ENCODE results near the gene BLM. TPM values are rescaled to one million over a fixed set of nuclear protein-coding genes. Genes with fewer than 3 reads are reported as not detected.

Gene BLM
- polyA plus RNA-seq, 1 donor (not counting 4 experiments of a cell fraction or from before 2014, with no cell fraction given) = 4.4 TPM

GRCh38 chr15:90773485-90773884, 56.3 kb downstream of the BLM start:
- H3K4me1 ChIP-seq (ENCODE audit: control insufficient read depth, extremely low read depth, insufficient read depth, low read length) = peaks cover 11% of the 10 kb centered on the region
- no peak overlapping the region for H3K4me2 ChIP-seq (ENCODE audit: control insufficient read depth, extremely low read depth, insufficient read depth, low read depth, low read length)
- no peak overlapping the region for H3K9ac ChIP-seq (ENCODE audit: control insufficient read depth, extremely low read depth, insufficient read depth, low read length)
- H3K27ac ChIP-seq (ENCODE audit: control insufficient read depth, insufficient read depth, low read length) = no peak overlapping the region
- no peaks in the 10 kb centered on the region for H3K27me3 ChIP-seq (ENCODE audit: control insufficient read depth, extremely low read depth, insufficient read depth, low read length)
- no peak for DNase-seq (ENCODE audit: low read depth, low spot score)
- no peak for FAIRE-seq
- H3K9me1 ChIP-seq (ENCODE audit: control insufficient read depth, extremely low read depth, insufficient read depth, low read length) = no peaks in the 10 kb centered on the region
- dilution Hi-C loops (cut with MboI; ENCODE audit: extremely low pct_ligation_motif_present, low sequenced_read_pairs) = no loop called here
- H3K36me3 ChIP-seq (ENCODE audit: control insufficient read depth in 2 of 2, extremely low read depth in 1 of 2, insufficient read depth in 2 of 2, low read length in 2 of 2) = no peaks in the 10 kb centered on the region
- no peaks in the 10 kb centered on the region for H3K9me3 ChIP-seq (ENCODE audit: control insufficient read depth, low read depth, low read length)
- no peak overlapping the region for H3K4me3 ChIP-seq (ENCODE audit: control insufficient read depth in 2 of 3, extremely low read depth in 1 of 3, insufficient read depth in 2 of 3, low read depth in 1 of 3, low read length in 3 of 3)
- TF ChIP-seq CTCF (optimal IDR thresholded peaks at IDR 0.05 in 1 of 3, IDR thresholded peaks at IDR 0.05 in 1 of 3, conservative IDR thresholded peaks at IDR 0.05 in 1 of 3; ENCODE audit: extremely low read depth in 1 of 3, insufficient read depth in 2 of 3, low read length in 3 of 3) (no peak), EZH2 (IDR thresholded peaks at IDR 0.05; ENCODE audit: low read length) (no peak)
- H2AFZ ChIP-seq (ENCODE audit: control insufficient read depth, low read length) = no peak overlapping the region
- H3K79me2 ChIP-seq (ENCODE audit: control insufficient read depth, insufficient read depth, low read length) = no peaks in the 10 kb centered on the region
- no peaks in the 10 kb centered on the region for H4K20me1 ChIP-seq (ENCODE audit: control insufficient read depth, extremely low read depth, insufficient read depth, low read length)

GRCh38 chr15:90774731-90775514, 57.8 kb downstream of the BLM start:
- H3K9me1 ChIP-seq (ENCODE audit: control insufficient read depth, extremely low read depth, insufficient read depth, low read length) = no peaks in the 10 kb centered on the region
- H3K9ac ChIP-seq (ENCODE audit: control insufficient read depth, extremely low read depth, insufficient read depth, low read length) = no peak overlapping the region
- no peaks in the 10 kb centered on the region for H3K27me3 ChIP-seq (ENCODE audit: control insufficient read depth, extremely low read depth, insufficient read depth, low read length)
- peak overlapping the region; percentile 69 for H3K4me2 ChIP-seq (ENCODE audit: control insufficient read depth, extremely low read depth, insufficient read depth, low read depth, low read length)
- no peaks in the 10 kb centered on the region for H3K36me3 ChIP-seq (ENCODE audit: control insufficient read depth in 2 of 2, extremely low read depth in 1 of 2, insufficient read depth in 2 of 2, low read length in 2 of 2)
- no peak for TF ChIP-seq CTCF (optimal IDR thresholded peaks at IDR 0.05 in 1 of 3, IDR thresholded peaks at IDR 0.05 in 1 of 3, conservative IDR thresholded peaks at IDR 0.05 in 1 of 3; ENCODE audit: extremely low read depth in 1 of 3, insufficient read depth in 2 of 3, low read length in 3 of 3)
- TF ChIP-seq EZH2 (IDR thresholded peaks at IDR 0.05; ENCODE audit: low read length) = no peak
- dilution Hi-C loops (cut with MboI; ENCODE audit: extremely low pct_ligation_motif_present, low sequenced_read_pairs) = no loop called here
- H4K20me1 ChIP-seq (ENCODE audit: control insufficient read depth, extremely low read depth, insufficient read depth, low read length) = no peaks in the 10 kb centered on the region
- FAIRE-seq (peak; percentile 77), DNase-seq (ENCODE audit: low read depth, low spot score) (peak; percentile 21)
- peaks cover 11% of the 10 kb centered on the region for H3K4me1 ChIP-seq (ENCODE audit: control insufficient read depth, extremely low read depth, insufficient read depth, low read length)
- H3K27ac ChIP-seq (ENCODE audit: control insufficient read depth, insufficient read depth, low read length) = no peak overlapping the region
- no peaks in the 10 kb centered on the region for H3K79me2 ChIP-seq (ENCODE audit: control insufficient read depth, insufficient read depth, low read length)
- H3K9me3 ChIP-seq (ENCODE audit: control insufficient read depth, low read depth, low read length) = no peaks in the 10 kb centered on the region
- H3K4me3 ChIP-seq (ENCODE audit: control insufficient read depth in 2 of 3, extremely low read depth in 1 of 3, insufficient read depth in 2 of 3, low read depth in 1 of 3, low read length in 3 of 3) = no peak overlapping the region
- H2AFZ ChIP-seq (ENCODE audit: control insufficient read depth, low read length) = no peak overlapping the region

All from keratinocyte (primary cell).